ENCODE measurements around the gene FHL2. TPM values are rescaled to one million over a fixed set of nuclear protein-coding genes. Genes with fewer than 3 reads are reported as not detected.

The FHL2 gene
- total and polyA plus RNA-seq, 8 donors: 1.4 to 9.1 (median 3.9) TPM

- Histone ChIP-seq H3K36me3 (no peaks in the 10 kb centered on the region), H3K9me3 (no peaks in the 10 kb centered on the region), H3K27me3 (peaks cover 0 to 3% (median 0%) of the 10 kb centered on the region in 4 donors), H3K27ac (no peak overlapping the region), H3K4me1 (no peaks in the 10 kb centered on the region), H3K4me3 (no peak overlapping the region)
- FAIRE-seq (no peak), DNase-seq (no peak), ATAC-seq (no peak)
- WGBS, 2 donors: 53 to 59% methylated on average over 3 of the region's 3 CpGs
- intact Hi-C loops (cut with DNase I): no loop called here
- no peak for TF ChIP-seq CTCF (IDR thresholded peaks at IDR 0.05)
Measured at GRCh38 chr2:105416156-105416555, 17.3 kb upstream of the FHL2 start.

GRCh38 chr2:105415007-105415406, 16.2 kb upstream of the FHL2 start:
- H3K4me3 ChIP-seq: no peak overlapping the region
- H3K27me3 ChIP-seq: peaks cover 0 to 3% (median 0%) of the 10 kb centered on the region in 4 donors
- WGBS, 2 donors: 52 to 69% methylated on average over 4 of the region's 4 CpGs
- no peaks in the 10 kb centered on the region for H3K9me3 ChIP-seq
- intact Hi-C loops (cut with DNase I): no loop called here
- no peaks in the 10 kb centered on the region for H3K4me1 ChIP-seq
- ATAC-seq (no peak), FAIRE-seq (no peak), DNase-seq (no peak)
- H3K27ac ChIP-seq: no peak overlapping the region
- TF ChIP-seq CTCF (IDR thresholded peaks at IDR 0.05): no peak
- no peaks in the 10 kb centered on the region for H3K36me3 ChIP-seq

- ATAC-seq: no peak
Measured at GRCh38 chr2:105413206-105413605, 14.4 kb upstream of the FHL2 start.

GRCh38 chr2:105412584-105412983, 13.7 kb upstream of the FHL2 start:
- Histone ChIP-seq H3K4me3 (no peak overlapping the region), H3K4me1 (no peaks in the 10 kb centered on the region), H3K9me3 (no peaks in the 10 kb centered on the region), H3K36me3 (no peaks in the 10 kb centered on the region), H3K27ac (no peak overlapping the region), H3K27me3 (peaks cover 0 to 3% (median 0%) of the 10 kb centered on the region in 4 donors)
- intact Hi-C loops (cut with DNase I): no loop called here
- no peak for ATAC-seq
- no peak for DNase-seq
- TF ChIP-seq CTCF (IDR thresholded peaks at IDR 0.05): no peak
- WGBS, 2 donors: 64 to 68% methylated on average over 11 of the region's 11 CpGs
- no peak for FAIRE-seq

More at GRCh38 chr2:105413206-105413605, 14.4 kb upstream of the FHL2 start:
- Histone ChIP-seq H3K4me1 (no peaks in the 10 kb centered on the region), H3K27me3 (peaks cover 0 to 3% (median 0%) of the 10 kb centered on the region in 4 donors), H3K9me3 (no peaks in the 10 kb centered on the region), H3K36me3 (no peaks in the 10 kb centered on the region), H3K27ac (no peak overlapping the region), H3K4me3 (no peak overlapping the region)
- 71 to 76% methylated on average over 5 of the region's 5 CpGs for WGBS, 2 donors
- intact Hi-C loops (cut with DNase I): no loop called here
- TF ChIP-seq CTCF (IDR thresholded peaks at IDR 0.05): no peak
- DNase-seq (no peak), FAIRE-seq (no peak)

- Histone ChIP-seq H3K27ac (no peak overlapping the region), H3K4me1 (no peaks in the 10 kb centered on the region), H3K36me3 (no peaks in the 10 kb centered on the region), H3K27me3 (peaks cover 0 to 3% (median 0%) of the 10 kb centered on the region in 4 donors), H3K9me3 (no peaks in the 10 kb centered on the region), H3K4me3 (no peak overlapping the region)
- ATAC-seq: no peak
- no peak for TF ChIP-seq CTCF (IDR thresholded peaks at IDR 0.05)
- intact Hi-C loops (cut with DNase I): no loop called here
- no peak for FAIRE-seq
- 75% methylated on average over 6 of the region's 6 CpGs for WGBS, 2 donors
- DNase-seq: no peak
Measured at GRCh38 chr2:105411720-105412407, 13.0 kb upstream of the FHL2 start.
